ENCODE measurements around the gene BARHL1. TPM values are rescaled to one million over a fixed set of nuclear protein-coding genes. Genes with fewer than 3 reads are reported as not detected.

The BARHL1 gene
- total and polyA plus RNA-seq, 2 of the 13 experiments (the other 11 are each of a cell fraction or from before 2014, with no cell fraction given): not detected

DNA sequence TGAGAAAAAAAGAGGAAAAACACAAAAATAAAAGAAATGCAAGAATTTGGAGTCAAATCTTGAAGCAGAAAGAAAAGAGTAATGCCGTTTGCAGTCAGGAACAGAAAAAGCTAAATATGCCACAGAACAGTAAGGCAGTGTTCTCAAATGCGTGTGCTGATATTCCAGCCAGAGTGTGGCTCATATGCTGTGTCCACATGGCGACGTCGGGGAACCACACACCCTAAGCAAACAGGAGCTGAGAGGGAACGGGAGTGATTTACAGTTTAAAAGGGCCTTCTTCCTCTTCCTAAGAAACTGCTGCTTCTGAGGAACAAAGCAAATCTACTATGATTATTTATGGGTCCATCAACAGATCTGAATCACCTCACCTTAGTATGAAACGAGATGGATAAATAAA lies 44.7 kb downstream of the BARHL1 start:
- FAIRE-seq: no peak
- TF ChIP-seq RAD51 (IDR thresholded peaks at IDR 0.05; ENCODE audit: borderline replicate concordance) (no peak), HOXA5 (CRISPR knock-in tag; IDR thresholded peaks at IDR 0.05) (no peak), NFYC (CRISPR knock-in tag; IDR thresholded peaks at IDR 0.05) (no peak), ZNF264 (CRISPR knock-in tag; IDR thresholded peaks at IDR 0.05) (no peak), ZNF362 (CRISPR knock-in tag; IDR thresholded peaks at IDR 0.05; ENCODE audit: borderline replicate concordance) (no peak)
- POLR2A ChIA-PET: no interaction called here

DNA sequence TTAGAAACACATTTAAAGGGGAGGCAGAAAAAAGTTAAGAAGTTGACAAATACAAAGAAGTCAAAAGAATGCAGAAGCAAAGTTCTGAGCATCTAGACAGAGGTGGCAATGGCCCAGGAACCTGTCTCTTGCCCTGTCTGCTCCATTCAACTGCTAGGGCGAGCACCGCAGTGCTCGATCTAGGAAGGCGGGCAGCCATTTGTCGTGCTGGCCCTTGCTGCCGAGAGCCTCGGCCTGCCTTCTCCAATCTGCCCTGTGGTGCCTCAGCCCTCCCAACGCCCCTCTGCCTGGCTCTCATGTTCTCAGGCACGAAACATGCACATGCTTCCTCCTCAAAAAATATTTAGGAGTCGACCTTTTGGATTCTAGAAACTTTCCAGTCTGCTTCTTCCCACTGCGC lies 45.2 kb downstream of the BARHL1 start:
- BruUV-seq (replicated peaks): no TSS peak
- H3K4me3 ChIP-seq (replicated peaks in 1 of 3; ENCODE audit: insufficient read depth in 1 of 3, low read depth in 2 of 3, low read length in 3 of 3): no peak overlapping the region
- H3K27me3 ChIP-seq (ENCODE audit: control insufficient read depth in 1 of 2, insufficient read depth in 2 of 2, low read length in 2 of 2): no peaks in the 10 kb centered on the region
- TF ChIP-seq ZNF468 (CRISPR knock-in tag; IDR thresholded peaks at IDR 0.05): no peak
- no peak for TF ChIP-seq CEBPB (IDR thresholded peaks at IDR 0.05; ENCODE audit: borderline replicate concordance, low read depth, low read length)
- TF ChIP-seq ZNF780A (CRISPR knock-in tag; IDR thresholded peaks at IDR 0.05): no peak
- TF ChIP-seq RAD21 (CRISPR knock-in tag; IDR thresholded peaks at IDR 0.05): no peak
- TF ChIP-seq ATRX (CRISPR knock-in tag; IDR thresholded peaks at IDR 0.05; ENCODE audit: borderline replicate concordance): no peak
- no peaks in the 10 kb centered on the region for H4K20me1 ChIP-seq (ENCODE audit: insufficient read depth, low read length)
- no peak for ATAC-seq
- H3K4me2 ChIP-seq (ENCODE audit: low read depth, low read length): no peak overlapping the region
- no peak overlapping the region for H2AFZ ChIP-seq (ENCODE audit: low read length)
- no peaks in the 10 kb centered on the region for H3K9me3 ChIP-seq (ENCODE audit: low read length)
- intact Hi-C loops (cut with micrococcal nuclease; ENCODE audit: unreplicated experiment): no loop called here
- FAIRE-seq: no peak
- POLR2A ChIA-PET: no interaction called here
- no peak overlapping the region for H3K9ac ChIP-seq (ENCODE audit: insufficient read depth, low read depth, low read length)
- no peak overlapping the region for H3K27ac ChIP-seq (ENCODE audit: extremely low read length, insufficient read depth, low read length)
- DNase-seq (ENCODE audit: low spot score): no peak
- peaks cover 12 to 67% of the 10 kb centered on the region in 2 experiments; a peak in 4 of 5 replicates for H3K36me3 ChIP-seq (replicated peaks in 1 of 2; ENCODE audit: control insufficient read depth in 1 of 2, insufficient read depth in 2 of 2, low read length in 2 of 2)
- WGBS (ENCODE audit: low lambda C conversion rate): 94% methylated on average over 11 of the region's 11 CpGs
- peaks cover 4% of the 10 kb centered on the region; the same call in 1 of the 2 replicates for H3K4me1 ChIP-seq (ENCODE audit: insufficient read depth, low read length)
- H3K79me2 ChIP-seq (ENCODE audit: insufficient read depth, low read length): no peaks in the 10 kb centered on the region
- CTCF ChIA-PET (ENCODE audit: low intra/inter-chr PET ratio, low total read pairs): no interaction called here
- in situ Hi-C loops (cut with HindIII; ENCODE audit: extremely low pct_ligation_motif_present, low pct_unique_long_range_greater_than_20kb): no loop called here

More for the DNA sequence above, 44.7 kb downstream of the BARHL1 start:
- no peak overlapping the region for H3K9ac ChIP-seq (ENCODE audit: insufficient read depth, low read depth, low read length)
- no peaks in the 10 kb centered on the region for H4K20me1 ChIP-seq (ENCODE audit: insufficient read depth, low read length)
- no TSS peak for BruUV-seq (replicated peaks)
- H3K36me3 ChIP-seq (replicated peaks in 1 of 2; ENCODE audit: control insufficient read depth in 1 of 2, insufficient read depth in 2 of 2, low read length in 2 of 2): peaks cover 12 to 72% of the 10 kb centered on the region in 2 experiments
- WGBS (ENCODE audit: low lambda C conversion rate): 93% methylated on average over 7 of the region's 7 CpGs
- CTCF ChIA-PET (ENCODE audit: low intra/inter-chr PET ratio, low total read pairs): no interaction called here
- H3K4me3 ChIP-seq (replicated peaks in 1 of 3; ENCODE audit: insufficient read depth in 1 of 3, low read depth in 2 of 3, low read length in 3 of 3): no peak overlapping the region
- H3K9me3 ChIP-seq (ENCODE audit: low read length): no peaks in the 10 kb centered on the region
- in situ Hi-C loops (cut with HindIII; ENCODE audit: extremely low pct_ligation_motif_present, low pct_unique_long_range_greater_than_20kb) (no loop called here), intact Hi-C loops (cut with micrococcal nuclease; ENCODE audit: unreplicated experiment) (no loop called here)
- no peak overlapping the region for H2AFZ ChIP-seq (ENCODE audit: low read length)
- no peaks in the 10 kb centered on the region for H3K27me3 ChIP-seq (ENCODE audit: control insufficient read depth in 1 of 2, insufficient read depth in 2 of 2, low read length in 2 of 2)
- no peak overlapping the region for H3K4me2 ChIP-seq (ENCODE audit: low read depth, low read length)
- no peak for DNase-seq (ENCODE audit: low spot score)
- no peak overlapping the region for H3K27ac ChIP-seq (ENCODE audit: extremely low read length, insufficient read depth, low read length)
- H3K79me2 ChIP-seq (ENCODE audit: insufficient read depth, low read length): no peaks in the 10 kb centered on the region
- H3K4me1 ChIP-seq (ENCODE audit: insufficient read depth, low read length): no peaks in the 10 kb centered on the region
- no peak for ATAC-seq

Data from HepG2 (cell line).